Measurements from ENCODE around the gene TBC1D10A.
A peak's percentile ranks its signal among the peaks of the same experiment; 100 is the strongest.

The TBC1D10A gene

DNA sequence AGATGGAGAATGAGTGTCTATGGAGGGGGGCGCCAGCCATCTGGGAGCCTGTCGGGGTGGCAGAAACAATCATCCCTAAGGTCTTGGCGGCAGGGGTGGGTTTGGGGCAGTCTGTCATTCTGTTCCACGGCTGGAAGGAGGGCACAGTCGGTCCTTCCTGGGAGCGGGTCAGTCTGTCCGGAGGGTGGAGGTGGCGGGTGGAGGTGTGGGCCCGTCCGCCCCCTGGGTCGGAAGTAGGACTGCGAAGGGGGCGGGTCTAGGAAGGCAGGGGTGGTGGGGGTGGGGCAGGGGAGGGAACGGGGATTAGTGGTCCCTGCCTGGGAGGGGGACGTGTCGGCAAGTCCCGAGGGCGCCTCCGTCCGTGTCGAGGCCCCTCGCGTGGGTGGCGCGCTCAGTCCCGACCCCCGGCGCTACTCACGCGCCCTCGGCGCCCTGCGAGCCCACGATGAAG, 461 bp downstream of the TBC1D10A start:
- TF ChIP-seq CTCF (conservative IDR thresholded peaks at IDR 0.05; ENCODE audit: low read depth, low read length), result no peak
- H3K4me3 ChIP-seq (ENCODE audit: low read length), result peak overlapping the region; percentile 78
- no peak for DNase-seq (ENCODE audit: low read depth)

- H3K4me3 ChIP-seq (ENCODE audit: low read length), result peak overlapping the region; percentile 78
- TF ChIP-seq CTCF (conservative IDR thresholded peaks at IDR 0.05; ENCODE audit: low read depth, low read length), result no peak
- no peak for DNase-seq (ENCODE audit: low read depth)
Measured at GRCh38 chr22:30325724-30326254, 952 bp downstream of the TBC1D10A start.

DNA sequence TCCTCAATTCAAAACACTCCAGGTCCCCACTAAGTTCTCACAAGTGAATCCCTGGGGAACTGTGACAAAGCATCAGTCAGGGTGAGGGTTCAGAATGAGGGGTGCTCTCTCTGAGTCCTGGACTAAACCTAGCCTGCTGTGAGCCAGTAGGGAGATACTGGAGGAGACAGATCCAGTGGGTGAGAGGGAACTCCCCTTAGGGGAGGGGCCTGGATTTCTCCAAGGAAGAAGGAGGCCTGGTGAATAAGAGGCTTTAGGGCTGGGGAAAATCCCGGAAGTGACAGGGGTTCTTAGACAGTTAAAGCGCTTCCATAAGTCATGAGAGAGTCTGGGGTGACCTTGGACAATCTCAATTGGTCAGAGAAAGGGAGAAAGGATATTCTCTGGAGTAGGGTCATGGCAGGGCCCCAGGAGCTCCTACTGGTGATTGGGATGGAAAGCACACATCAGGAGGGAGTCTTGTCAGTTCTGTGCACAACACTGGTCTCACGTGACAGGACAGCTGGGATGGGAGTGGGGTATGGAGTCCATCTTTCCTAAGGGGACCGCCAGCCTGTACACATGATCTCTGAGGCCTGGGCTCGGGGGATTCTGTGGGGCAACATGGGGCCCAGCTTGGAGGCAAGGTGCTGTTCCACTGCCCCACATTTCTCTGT, 1.5 kb downstream of the TBC1D10A start:
- TF ChIP-seq CTCF (conservative IDR thresholded peaks at IDR 0.05; ENCODE audit: low read depth, low read length), result no peak
- peak; percentile 53 for DNase-seq (ENCODE audit: low read depth)
- peak overlapping the region; percentile 78 for H3K4me3 ChIP-seq (ENCODE audit: low read length)

GRCh38 chr22:30324014-30324730, 2.6 kb downstream of the TBC1D10A start:
- no peak for DNase-seq (ENCODE audit: low read depth)
- TF ChIP-seq CTCF (conservative IDR thresholded peaks at IDR 0.05; ENCODE audit: low read depth, low read length), result no peak
- peak overlapping the region; percentile 35 for H3K4me3 ChIP-seq (ENCODE audit: low read length)

DNA sequence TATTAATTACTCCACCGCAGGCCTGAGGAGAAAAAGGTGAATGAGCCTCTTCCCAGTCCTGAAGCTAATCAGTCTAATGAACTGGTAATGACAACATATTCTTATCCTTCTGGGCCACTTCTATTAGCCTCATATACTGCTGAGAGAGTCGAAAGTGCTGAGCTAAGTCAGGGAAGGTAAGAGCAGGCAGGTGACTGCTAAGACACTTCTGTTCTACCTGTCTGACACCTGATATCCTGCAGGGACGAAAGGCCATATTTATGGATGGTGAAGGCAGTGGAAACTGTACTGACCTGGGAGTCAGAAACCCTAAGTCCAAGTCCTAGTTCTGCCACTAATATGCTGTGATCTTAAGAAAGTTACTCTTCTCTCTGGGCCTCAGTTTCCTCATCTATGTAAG, 3.5 kb downstream of the TBC1D10A start:
- DNase-seq (ENCODE audit: low read depth), result no peak
- TF ChIP-seq CTCF (conservative IDR thresholded peaks at IDR 0.05; ENCODE audit: low read depth, low read length), result no peak
- H3K4me3 ChIP-seq (ENCODE audit: low read length), result no peak overlapping the region

DNA sequence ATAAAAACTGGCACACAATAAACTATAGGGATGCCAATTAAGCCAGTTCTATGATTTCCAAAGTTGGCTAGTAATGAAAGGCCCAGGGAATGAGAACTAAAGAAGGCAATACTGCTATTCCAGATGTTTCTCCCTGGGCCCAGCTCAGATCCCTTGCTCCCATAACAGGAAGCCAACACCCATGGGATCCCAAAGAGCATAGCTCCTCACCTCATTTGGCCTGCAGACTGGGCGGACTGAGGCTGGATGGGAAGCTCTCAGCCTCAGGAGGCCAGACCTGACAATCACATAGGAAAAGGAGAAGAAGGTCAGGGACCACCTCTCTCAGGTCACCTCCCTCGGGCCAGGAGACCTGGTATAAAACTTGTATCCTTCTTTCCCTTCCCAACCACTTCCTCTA, 5.3 kb downstream of the TBC1D10A start:
- no peak for TF ChIP-seq CTCF (conservative IDR thresholded peaks at IDR 0.05; ENCODE audit: low read depth, low read length)
- no peak for DNase-seq (ENCODE audit: low read depth)
- H3K4me3 ChIP-seq (ENCODE audit: low read length), result no peak overlapping the region

All from retinal pigment epithelial cell (primary cell).